Left lobe of liver (tissue), 2 donors: ENCODE data around the gene CA5A. TPM values are rescaled to one million over a fixed set of nuclear protein-coding genes. Genes with fewer than 3 reads are reported as not detected.

Source experiments
- ATAC-seq: fragments of 200-7000 bp; cut with Tn5 transposase; one replicate; pipeline ENCODE4 v1.9.1; 2020; ENCODE audit warnings: mild to moderate bottlenecking, moderate library complexity
- DNase-seq: peaks from one replicate; pipeline ENCODE4 v3.0.0-alpha.2; 2020; ENCODE audit warnings: low spot score
- total RNA-seq: library from RNA; stranded (reverse); gene quantifications from one replicate; pipeline ENCODE4 v1.2.1, GENCODE V29; 2021
- donor health status: DM: no; HTN: no; CAD: no; lungs with moderate emphysema.
- donor health status: DM: no; HTN: yes; CAD: no.

CA5A gene
- total RNA-seq, 1 donor from 2014 or later, result 35.7 TPM

DNA sequence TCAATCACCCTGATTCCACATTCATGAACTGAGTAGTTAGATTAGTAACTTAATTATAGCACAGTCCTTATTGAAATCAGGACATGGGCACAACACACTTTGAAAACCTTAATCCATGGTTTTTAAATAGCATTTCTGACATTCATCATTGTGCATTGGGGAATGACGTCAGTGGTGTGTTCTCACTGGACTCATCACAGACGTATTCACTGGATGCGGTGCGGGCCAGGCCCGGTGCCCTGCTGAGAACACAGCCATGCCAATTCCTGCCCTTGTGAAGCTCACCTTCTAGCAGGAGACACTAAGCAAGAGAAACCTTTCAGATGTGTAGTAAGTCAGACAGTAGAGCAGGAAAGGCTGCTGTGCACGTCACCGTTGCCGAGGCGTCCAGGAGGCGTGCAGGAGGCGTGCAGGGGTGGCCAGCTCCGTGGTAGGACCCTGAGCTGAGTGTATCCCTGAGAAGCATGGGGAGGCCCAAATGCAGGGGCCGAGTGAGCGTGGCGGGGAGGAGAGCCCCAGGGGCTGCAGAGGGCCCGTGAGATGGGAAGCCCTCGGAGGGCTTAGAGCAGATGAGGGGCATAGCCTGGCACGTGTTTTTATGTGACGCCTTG, 27.8 kb upstream of the CA5A start:
- DNase-seq (no peak), ATAC-seq (no peak)

GRCh38 chr16:87963400-87963799, 27.1 kb upstream of the CA5A start:
- ATAC-seq (no peak), DNase-seq (no peak)

- no peak for ATAC-seq
- DNase-seq, result no peak
Measured at GRCh38 chr16:87961623-87962022, 25.3 kb upstream of the CA5A start.

DNA sequence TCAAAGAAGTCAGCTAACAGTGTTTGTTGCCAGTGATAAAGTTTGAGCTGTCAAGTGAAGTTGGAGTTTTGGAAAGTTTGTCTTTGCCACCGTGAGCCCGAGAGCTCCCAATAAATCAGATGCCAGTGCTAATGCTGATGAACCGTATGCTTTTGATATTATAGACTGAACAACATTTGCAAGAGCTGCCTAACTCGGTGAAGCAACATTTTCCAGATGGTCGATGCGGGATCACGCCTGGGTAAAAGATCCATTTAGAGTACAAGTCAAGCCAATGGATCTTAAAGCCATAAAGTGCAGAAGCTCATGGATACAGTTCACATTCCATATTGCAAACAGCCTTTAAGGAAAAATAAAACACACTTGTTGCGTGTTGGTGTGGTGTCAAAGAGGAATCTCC, 24.5 kb upstream of the CA5A start:
- ATAC-seq (no peak), DNase-seq (no peak)

- no peak for ATAC-seq
- no peak for DNase-seq
Measured at GRCh38 chr16:87960296-87960695, 24.0 kb upstream of the CA5A start.

- DNase-seq (no peak), ATAC-seq (no peak)
Measured at GRCh38 chr16:87959391-87959990, 23.2 kb upstream of the CA5A start.

DNA sequence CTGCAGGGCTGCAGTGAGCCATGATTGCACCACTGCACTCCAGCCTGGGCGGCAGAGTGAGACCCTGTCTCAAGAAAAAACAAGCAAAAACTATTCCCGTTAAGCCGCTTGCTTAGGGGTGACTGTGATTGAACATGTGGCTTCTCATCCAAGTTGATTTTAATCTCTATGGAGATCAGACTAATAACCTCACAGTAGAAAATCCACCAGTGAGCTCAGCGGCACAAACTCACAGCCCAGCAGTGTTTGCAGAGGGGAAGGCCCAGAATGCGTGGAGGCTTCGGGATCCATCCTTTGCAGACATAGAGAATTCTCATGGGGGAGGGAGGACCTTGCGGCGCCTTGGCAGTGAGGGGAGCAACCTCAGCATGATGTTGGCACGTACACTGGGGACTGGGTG, 22.3 kb upstream of the CA5A start:
- DNase-seq (no peak), ATAC-seq (no peak)

GRCh38 chr16:87957296-87958094, 21.2 kb upstream of the CA5A start:
- no peak for ATAC-seq
- no peak for DNase-seq

DNA sequence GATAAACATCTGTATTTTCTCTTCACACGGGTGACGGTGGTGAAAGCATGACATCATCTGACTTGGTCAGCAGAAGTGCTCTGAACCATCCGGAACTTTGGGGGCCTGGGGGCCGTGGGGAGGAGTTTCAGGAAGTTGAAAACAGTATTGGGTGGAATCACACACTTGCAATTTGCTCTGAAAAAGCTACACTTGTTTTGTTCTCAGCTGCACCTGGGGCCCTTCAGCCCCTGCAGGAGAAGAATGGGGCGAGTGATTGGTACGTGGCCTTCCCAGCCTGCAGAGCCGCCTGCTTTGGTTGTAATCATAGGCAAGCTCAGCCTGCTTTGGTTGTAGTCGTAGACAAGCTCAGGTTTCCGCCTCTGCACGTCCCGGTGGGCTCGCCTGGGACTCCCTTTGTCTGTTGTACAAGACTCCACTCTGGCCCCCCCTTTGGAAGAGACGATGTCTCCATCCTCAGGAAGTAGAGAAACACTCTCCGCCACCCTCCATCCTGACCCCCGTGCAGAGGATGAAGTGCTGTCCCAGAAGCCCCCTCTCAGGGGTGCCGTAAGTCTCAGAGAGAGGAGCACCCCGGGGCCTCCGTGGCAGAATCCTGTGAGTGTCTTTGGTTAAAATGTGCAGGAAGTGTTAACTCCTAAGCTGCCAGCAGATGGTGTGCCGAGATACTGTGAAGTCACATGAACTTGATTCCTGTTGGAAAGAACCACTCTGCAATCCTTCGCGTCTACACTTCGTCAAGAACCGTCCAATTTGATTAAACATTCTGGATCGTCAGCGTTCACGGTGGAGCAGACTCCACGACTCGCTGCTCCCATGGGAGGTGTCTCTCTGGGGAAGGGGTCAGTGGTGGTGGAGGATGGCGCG, 20.3 kb upstream of the CA5A start:
- peak; percentile 43 for DNase-seq
- no peak for ATAC-seq

- ATAC-seq (no peak), DNase-seq (no peak)
Measured at GRCh38 chr16:87956098-87956364, 19.7 kb upstream of the CA5A start.

GRCh38 chr16:87955302-87956097, 19.2 kb upstream of the CA5A start:
- ATAC-seq, result no peak
- DNase-seq, result peak; percentile 45

- no peak for ATAC-seq
- DNase-seq, result no peak
Measured at GRCh38 chr16:87954826-87955225, 18.5 kb upstream of the CA5A start.

DNA sequence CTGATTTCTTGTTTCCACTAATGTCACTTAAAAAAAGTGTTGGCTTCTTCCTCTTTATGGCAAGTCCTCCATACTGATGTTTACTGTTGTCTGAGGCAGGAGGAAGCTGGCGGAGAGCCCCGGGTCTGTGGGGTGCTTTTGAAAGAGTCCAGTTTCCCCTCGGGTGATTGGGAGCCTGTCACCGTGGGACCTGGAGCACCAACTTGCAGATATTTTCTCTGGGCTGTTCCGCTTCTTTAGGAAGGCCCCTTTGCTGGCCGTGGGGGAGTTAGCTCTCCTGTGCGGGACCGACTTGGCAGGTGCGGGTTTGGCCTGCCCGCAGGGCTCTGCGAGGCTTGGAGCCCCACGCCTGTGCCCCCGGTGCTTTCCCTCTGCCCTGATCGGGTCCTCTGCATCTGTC, 18.0 kb upstream of the CA5A start:
- no peak for ATAC-seq
- no peak for DNase-seq

DNA sequence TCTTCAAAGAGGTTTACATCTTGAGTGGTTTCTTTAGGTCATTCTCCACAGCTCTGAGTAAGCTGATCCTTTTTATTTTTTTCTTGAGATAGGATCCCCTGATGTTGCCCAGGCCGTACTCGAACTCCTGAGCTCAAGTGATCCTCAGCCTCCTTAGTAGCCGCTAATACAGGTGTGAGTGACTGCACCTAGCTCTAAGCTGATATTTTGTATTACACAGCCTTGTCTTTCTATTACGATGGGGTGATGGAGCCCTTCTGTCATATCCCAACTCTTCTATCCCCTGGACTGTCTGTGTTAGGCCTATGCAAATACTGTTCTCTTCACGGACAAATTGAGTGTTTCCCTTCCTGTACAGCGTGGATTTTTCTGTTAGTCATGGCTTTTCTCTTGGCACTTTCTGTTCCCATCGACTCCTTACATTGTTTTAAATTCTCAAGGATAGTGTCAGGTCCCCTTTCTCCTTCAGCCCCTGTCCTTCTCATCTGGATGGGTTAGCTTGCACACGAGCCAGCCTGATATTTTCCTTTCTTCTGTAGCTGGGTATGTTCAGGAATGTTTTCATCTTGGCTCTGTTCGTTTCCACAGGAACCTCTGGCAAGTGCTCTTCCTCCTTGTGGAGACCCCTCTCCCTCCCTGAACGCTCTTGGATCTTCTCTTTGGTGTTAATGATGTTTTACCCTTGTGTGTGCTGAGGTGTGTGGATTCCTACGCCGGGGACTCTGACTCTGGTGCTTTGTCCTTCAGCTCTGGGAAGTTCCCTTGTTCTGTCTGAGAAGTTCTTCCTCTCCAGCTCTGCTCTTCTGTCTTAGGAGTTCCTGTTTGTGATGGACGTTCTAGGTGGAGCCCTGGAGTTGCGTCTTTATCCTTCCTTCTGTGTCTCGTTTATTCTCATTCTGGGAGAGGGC, 17.2 kb upstream of the CA5A start:
- DNase-seq (no peak), ATAC-seq (no peak)

DNA sequence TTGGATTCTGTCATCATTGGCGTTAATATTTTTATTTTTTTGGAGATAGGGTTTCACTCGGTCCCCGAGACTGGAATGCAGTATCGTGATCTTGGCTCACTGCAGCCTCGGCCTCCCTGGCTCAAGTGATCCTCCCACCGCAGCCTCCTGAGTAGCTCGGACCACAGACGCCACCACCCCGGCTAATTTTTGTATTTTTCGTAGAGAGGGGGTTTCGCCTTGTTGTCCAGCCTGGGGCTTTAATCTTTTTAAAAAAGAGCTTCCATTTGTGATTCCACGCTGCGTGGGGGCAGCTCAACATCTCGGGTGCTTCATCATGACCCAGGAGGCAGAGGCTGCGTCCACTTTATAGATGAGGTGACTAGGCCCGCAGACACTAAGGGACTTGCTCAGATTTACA, 16.4 kb upstream of the CA5A start:
- DNase-seq (no peak), ATAC-seq (no peak)

GRCh38 chr16:87951552-87952538, 15.5 kb upstream of the CA5A start:
- ATAC-seq (no peak), DNase-seq (no peak)

- DNase-seq, result peak; percentile 98
- ATAC-seq, result peak; percentile 86
Measured at GRCh38 chr16:87950765-87951551, 14.6 kb upstream of the CA5A start, which contains the start of gene BANP. TSS of gene BANP (plus strand) at chr16:87951434. CDS start at chr16:87975116, 23,682 bp downstream.
